GM20431 (cell line): ENCODE results near the gene COL18A1.

ENCODE experiments used
- in situ Hi-C: fragments of 300-500 bp; cut with MseI, MboI; formaldehyde crosslinking; loops from one replicate; pipeline ENCODE4 v1.15.0; 2020; ENCODE audit warnings: low sequenced_read_pairs; ENCODE audit not compliant: unreplicated experiment

Gene COL18A1

DNA sequence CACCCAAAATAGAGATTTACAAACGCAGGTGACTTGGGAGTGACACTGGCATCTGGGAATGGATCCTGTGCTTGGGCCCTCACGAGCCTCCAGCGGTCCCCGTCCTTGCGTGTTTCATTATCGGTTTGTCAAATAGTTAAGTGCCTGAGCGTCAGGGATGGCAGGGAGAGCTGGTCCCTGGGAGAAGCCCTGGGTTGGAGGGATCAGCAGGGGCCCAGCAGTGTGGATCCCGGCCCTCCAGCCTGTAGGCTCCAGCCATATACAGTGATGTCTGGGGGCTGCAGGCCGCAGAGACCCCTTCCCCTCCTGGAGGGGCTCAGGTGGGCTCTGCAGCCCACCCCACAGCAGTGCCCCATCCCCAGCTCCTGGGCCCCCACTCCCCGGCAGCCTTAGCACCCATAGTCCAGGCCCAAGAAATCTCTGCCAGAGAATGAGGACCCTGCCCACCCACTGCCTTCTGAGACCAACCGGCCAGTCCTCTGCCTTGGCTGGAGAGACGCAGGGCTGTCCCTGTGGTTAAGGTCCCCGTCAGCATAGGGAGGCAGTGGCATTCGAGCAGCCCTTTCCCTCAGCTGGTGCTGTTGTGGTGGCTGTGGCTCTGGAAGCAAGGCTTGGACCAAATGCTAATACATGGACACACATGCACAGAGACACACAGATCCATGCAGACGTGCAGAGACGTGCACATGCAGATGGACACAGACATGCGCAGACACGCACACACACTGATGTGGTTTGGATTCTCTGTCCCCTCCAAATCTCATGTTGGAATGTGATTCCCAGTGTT is 139.7 kb downstream of the COL18A1 start:
- in situ Hi-C loops: no loop called here

- in situ Hi-C loops: no loop called here
Observed at GRCh38 chr21:45545236-45545570, 140.2 kb downstream of the COL18A1 start.

DNA sequence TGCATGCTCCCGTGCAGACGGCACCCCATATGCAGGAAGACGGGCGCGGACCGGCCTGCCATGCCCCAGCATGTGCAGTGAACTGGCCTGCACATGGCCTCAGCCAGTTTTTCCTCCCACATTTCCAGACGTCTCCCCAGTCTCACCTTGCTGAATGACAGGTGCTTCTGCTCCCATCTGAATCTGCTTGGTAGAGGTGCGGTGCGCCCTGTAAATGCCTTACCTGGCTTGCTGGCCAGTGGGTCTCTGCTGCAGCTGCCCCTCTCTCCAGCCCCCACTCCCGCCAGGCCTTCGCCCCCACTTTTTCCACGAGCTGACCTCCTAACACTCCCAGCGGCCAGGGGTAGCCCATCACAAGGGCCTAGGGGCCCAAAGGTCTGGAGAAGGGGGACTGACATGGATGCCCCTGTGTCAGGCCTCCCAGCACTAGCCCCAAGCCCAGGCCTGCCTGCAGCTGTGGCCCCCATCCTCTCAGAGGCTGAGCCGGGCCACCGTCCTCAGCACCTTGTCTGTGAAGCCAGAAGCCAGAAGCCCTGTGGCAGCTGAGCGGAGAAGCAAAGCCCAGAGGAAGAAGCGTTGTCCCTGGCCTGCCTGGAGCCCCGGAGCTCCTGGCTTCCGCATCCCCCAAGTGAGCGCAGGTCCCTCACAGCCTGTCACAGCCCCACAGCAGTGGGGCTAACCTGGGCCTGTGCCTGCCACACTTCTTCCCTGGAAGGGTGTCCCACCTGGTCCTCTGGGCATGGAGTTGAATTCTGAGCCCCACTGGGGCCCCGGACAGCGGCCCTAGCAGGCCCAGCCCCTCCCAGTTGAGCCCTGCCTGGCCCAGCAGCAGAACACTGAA is 140.9 kb downstream of the COL18A1 start:
- in situ Hi-C loops: no loop called here

DNA sequence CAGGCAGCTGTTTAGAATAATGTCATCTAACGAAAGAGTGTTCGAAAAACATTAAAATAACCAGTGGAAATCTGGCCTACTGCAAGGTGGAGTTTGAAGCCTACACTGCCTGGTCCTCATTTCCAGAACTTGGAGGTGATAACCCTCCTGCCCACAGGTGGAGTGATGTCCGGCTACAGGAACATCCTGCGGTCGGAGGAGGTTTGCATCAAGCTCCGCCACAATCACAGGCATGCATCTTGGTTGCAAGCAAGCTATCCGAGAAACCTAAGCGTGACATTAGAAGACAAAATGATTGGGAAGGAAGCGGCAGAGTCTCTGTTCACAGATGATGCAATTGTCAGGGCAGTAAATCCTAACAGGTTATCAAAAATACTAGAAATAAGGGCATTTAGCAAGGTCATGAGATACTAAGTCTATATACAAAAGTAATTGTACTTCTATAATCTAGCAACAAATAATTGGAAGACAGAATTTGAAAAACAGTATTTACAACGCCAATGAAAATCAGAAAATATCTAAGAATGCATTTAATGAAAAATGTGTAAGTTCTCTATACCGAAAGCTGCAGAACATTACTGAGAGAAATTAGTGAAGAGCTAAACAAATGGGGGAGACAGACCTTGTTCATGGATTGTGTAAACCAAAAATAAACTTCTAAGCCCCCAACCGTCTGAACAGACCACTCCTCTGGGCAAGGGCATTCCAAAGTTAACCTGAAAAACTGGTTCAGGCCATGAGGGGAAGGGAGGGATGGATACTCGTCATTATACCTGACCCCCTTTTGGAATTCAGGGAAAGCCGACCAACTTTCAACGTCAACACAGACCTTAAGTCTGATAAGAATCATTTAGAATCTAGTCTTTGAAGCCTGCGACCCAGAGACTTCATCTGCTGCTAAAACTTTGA is 141.9 kb downstream of the COL18A1 start:
- in situ Hi-C loops: no loop called here

DNA sequence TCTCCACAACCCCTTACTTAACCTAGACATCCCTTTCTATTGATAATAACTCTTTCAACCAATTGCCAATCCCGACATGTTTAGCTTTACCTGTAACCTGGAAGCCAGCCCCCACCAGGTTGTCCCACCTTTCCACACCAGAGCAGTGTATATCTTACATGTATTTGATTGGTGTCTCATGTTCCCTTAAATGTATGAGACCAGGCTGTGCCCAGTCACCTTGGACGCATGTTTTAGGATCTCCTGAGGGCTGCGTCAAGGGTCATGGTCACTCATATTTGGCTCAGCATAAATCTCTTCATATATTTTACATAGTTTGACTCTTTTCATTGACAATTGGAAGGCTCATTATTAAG is 142.6 kb downstream of the COL18A1 start:
- in situ Hi-C loops: no loop called here

- in situ Hi-C loops: no loop called here
Observed at GRCh38 chr21:45548711-45549491, 143.9 kb downstream of the COL18A1 start.

DNA sequence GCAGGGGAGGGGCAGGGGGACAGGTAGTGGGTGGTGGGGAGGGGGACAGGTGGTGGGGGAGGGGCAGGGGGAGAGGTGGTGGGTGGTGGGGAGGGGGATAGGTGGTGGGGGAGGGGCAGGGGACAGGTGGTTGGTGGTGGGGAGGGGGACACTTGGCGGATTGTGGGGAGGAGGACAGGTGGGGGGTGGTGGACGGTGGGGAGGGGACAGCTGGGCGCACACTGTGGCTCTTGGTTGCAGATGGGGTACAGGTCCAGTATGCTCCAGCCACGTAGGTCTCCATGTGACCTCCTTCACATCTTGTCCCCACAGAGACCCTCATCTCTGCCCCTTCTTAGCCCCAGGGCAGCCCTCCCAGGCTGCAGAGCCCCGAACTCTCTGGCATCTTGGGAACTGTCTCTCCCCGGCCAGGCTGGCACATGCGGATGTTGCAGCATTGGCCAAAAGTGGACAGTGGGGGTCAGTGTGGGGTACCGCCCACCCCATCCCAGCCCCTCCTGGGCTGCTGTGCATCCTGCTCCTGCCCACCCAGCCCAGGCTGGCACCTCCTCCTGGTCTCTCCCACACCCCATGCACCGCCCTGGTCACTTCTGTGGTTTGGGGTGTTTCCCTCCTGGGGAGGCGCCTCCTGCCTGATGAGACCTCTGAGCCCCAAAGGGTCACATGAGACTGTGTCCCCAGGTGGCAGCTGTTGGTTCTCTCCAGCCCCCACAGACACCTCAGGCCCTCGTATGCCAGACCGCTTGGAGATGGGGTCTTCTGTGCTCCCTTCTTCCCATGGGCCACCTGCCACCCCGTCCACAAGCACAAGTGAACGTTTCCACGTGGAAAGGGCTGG is 144.9 kb downstream of the COL18A1 start:
- in situ Hi-C loops: no loop called here

DNA sequence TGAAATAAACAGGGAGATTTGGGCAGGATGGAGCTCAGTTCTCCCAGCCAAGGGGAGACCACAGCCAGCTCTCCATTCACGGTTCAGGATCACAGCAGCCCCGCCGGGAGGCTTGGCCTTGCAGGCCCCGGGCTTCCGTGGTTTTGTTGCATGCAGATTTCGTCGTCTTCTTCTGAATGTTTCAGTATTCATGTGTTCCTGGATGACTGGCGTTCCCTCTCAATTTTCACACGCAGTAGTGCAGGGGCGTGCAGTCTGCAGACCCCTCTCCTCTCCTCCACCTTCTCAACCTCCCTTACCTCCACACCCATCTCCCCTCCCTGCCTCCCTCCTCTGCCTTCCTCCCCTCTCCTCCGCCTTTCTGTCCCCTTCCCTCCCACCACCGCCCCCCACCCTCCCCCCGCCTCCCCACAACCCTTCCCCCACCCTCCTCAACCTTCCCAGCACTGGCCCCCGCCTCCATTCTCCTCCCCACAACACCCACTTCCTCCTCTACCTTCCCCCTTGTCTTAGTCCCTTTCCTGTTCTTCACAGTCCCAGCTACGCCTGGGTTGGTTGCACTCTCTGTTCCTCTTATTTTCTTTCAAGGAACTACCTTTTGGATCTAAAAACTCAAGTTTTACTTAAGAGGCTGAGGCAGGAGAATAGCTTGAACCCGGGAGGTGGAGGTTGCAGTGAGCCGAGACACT is 145.7 kb downstream of the COL18A1 start:
- in situ Hi-C loops: no loop called here

DNA sequence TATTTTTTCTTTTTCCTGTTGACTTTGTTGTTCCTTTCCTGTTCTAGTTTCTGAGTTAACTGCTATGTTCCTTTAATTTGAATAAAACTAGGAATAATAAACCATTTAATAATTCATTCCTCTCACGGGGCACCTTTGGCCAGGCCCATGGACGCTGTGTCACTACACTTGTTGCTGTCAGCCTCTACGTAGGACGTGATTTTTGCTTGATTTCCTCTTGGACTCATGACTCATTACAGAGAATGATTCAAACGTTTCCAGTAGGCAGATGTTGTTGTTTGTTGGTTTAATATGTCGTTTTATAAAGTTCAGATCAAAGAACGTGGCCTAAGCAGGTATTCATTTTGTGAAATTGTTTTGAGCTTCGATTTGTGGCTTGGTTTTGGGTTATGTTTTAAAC is 146.4 kb downstream of the COL18A1 start:
- in situ Hi-C loops: no loop called here

DNA sequence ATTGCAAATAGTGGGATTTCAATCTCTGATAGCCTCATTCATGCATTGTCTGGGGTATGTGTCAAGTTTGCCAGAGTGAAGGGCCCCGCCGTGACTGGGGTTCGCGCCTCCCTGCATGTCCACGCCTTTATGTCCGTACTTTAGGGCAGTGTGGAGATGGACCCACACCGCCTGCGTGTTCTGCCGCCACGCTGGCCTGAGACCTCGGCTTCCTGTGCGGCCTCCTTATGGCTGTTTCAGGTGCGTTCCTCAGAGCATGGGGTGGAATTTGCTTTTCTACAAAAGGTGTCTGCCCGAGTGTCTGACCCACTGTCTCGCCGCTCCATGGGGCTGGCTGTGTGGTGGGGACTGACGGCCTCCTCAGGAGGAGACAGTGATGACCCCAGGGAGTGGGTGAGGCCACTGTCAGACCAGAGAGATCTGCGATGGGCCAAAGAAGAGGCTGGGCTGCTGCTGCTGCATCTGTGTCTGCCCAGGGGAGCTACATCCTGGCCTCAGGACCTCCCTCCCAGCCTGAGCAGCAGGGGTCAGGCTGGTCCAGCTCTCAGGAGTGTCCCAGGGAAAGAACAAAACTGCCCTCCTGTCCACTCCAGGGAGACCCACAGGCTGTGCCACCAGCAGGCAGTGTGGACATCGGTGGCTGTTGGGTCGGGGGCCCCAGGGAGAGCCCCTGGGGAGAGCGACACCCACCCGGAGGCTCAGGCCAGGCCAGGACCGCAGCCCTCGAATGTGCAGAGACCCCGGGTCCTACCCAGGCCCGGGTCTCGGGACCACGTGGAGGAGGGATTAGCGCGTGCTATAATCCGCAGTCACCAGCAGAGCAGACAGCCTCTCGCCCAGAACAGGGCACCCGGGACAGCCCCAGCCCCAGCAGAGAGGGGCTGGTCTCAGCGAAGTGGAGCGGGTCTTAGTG is 147.1 kb downstream of the COL18A1 start:
- in situ Hi-C loops: no loop called here

GRCh38 chr21:45552696-45553391 is 147.9 kb downstream of the COL18A1 start:
- in situ Hi-C loops: no loop called here

GRCh38 chr21:45554477-45555175 is 149.7 kb downstream of the COL18A1 start:
- in situ Hi-C loops: no loop called here

- in situ Hi-C loops: no loop called here
Observed at GRCh38 chr21:45555251-45555556, 150.2 kb downstream of the COL18A1 start.

- in situ Hi-C loops: no loop called here
Observed at GRCh38 chr21:45555557-45556301, 150.8 kb downstream of the COL18A1 start.

DNA sequence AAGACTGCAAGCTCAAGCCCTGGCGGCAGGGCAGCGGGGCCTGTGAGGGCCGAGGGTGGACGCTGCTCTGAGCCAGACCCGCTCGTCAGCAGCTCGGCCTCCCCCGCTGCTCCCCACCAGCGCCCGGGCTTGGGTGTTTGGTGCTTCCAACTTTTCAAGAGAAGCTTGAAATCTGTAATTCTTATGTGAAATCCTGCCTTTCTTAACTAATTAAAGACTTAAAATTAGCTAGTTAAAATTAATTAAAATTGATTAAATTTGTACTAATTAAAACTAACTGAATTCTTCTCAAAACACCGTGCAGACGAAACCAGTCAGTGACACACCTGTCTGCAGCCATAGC is 151.3 kb downstream of the COL18A1 start:
- in situ Hi-C loops: no loop called here
